ENCODE results near the gene AKAP1.

Gene AKAP1

GRCh38 chr17:57136355-57136754, 51.3 kb downstream of the AKAP1 start:
- H3K36me3 Mint-ChIP-seq (ENCODE audit: low read depth) = no peaks in the 10 kb centered on the region
- H3K9me3 Mint-ChIP-seq = no peaks in the 10 kb centered on the region
- H3K4me3 Mint-ChIP-seq = no peak overlapping the region
- DNase-seq (ENCODE audit: low spot score) = no peak
- H3K27me3 Mint-ChIP-seq (ENCODE audit: low read depth) = peaks cover 2% of the 10 kb centered on the region
- peaks cover 5% of the 10 kb centered on the region for H3K4me1 Mint-ChIP-seq (ENCODE audit: low read depth)
- no peak overlapping the region for H3K27ac Mint-ChIP-seq

- H3K4me3 Mint-ChIP-seq = no peak overlapping the region
- no peak overlapping the region for H3K27ac Mint-ChIP-seq
- DNase-seq (ENCODE audit: low spot score) = no peak
- H3K27me3 Mint-ChIP-seq (ENCODE audit: low read depth) = peaks cover 2% of the 10 kb centered on the region
- H3K4me1 Mint-ChIP-seq (ENCODE audit: low read depth) = peaks cover 5% of the 10 kb centered on the region
- no peaks in the 10 kb centered on the region for H3K36me3 Mint-ChIP-seq (ENCODE audit: low read depth)
- no peaks in the 10 kb centered on the region for H3K9me3 Mint-ChIP-seq
These were observed 53.2 kb downstream of the AKAP1 start for GRCh38 chr17:57138030-57138911.

- Mint-ChIP-seq H3K4me1 (ENCODE audit: low read depth) (peaks cover 5% of the 10 kb centered on the region), H3K27me3 (ENCODE audit: low read depth) (peaks cover 2% of the 10 kb centered on the region), H3K36me3 (ENCODE audit: low read depth) (no peaks in the 10 kb centered on the region), H3K4me3 (no peak overlapping the region), H3K9me3 (no peaks in the 10 kb centered on the region), H3K27ac (no peak overlapping the region)
- no peak for DNase-seq (ENCODE audit: low spot score)
These were observed 54.0 kb downstream of the AKAP1 start for GRCh38 chr17:57138956-57139576.

DNA sequence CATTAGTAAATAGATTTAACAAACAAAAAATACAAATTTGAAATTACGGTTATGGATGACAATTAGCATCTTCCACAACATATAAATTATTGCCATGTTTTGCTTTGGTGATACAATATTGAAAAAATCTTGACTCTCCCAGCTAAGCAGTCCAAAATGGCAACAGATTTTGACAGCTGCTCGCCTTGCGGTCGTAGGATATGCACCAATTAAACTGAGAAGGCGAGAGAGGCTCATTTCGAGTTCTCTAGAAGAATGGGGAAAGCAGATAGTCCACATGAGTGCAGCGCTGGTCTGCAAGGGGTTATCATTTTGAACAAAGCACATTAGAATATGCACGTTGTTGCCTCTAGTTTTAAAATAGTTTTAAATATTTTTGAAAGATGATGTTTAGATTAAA, 55.3 kb downstream of the AKAP1 start:
- DNase-seq (ENCODE audit: low spot score) = no peak
- Mint-ChIP-seq H3K27me3 (ENCODE audit: low read depth) (peaks cover 2% of the 10 kb centered on the region), H3K4me3 (no peak overlapping the region), H3K27ac (no peak overlapping the region), H3K9me3 (no peaks in the 10 kb centered on the region), H3K36me3 (ENCODE audit: low read depth) (no peaks in the 10 kb centered on the region), H3K4me1 (ENCODE audit: low read depth) (peaks cover 5% of the 10 kb centered on the region)

- Mint-ChIP-seq H3K9me3 (no peaks in the 10 kb centered on the region), H3K27ac (no peak overlapping the region), H3K4me1 (ENCODE audit: low read depth) (no peaks in the 10 kb centered on the region), H3K4me3 (no peak overlapping the region), H3K27me3 (ENCODE audit: low read depth) (peaks cover 2% of the 10 kb centered on the region), H3K36me3 (ENCODE audit: low read depth) (no peaks in the 10 kb centered on the region)
- no peak for DNase-seq (ENCODE audit: low spot score)
These were observed 57.9 kb downstream of the AKAP1 start for GRCh38 chr17:57142925-57143324.

DNA sequence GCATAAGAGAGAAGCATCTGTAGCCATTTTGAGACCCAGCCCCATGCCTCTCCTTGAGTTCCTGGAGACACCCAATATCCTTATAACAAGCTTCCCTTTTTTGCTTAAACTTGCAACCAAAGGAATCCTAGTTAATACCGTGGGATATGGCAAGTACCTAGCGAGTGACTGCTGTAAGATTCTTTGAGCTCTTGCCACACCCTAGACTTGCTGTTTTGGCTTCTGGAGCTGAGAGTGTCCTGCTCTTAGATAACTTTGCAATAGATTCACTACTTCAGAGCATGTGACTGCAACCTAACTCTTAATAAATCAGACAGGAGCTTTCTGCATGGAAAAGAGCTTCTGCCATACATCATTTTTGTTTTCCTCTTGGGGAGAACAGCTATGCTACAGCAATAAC, 58.3 kb downstream of the AKAP1 start:
- Mint-ChIP-seq H3K4me1 (ENCODE audit: low read depth) (no peaks in the 10 kb centered on the region), H3K27ac (no peak overlapping the region), H3K4me3 (no peak overlapping the region), H3K27me3 (ENCODE audit: low read depth) (peaks cover 2% of the 10 kb centered on the region), H3K36me3 (ENCODE audit: low read depth) (no peaks in the 10 kb centered on the region), H3K9me3 (no peaks in the 10 kb centered on the region)
- DNase-seq (ENCODE audit: low spot score) = no peak

GRCh38 chr17:57143919-57144318, 58.9 kb downstream of the AKAP1 start:
- Mint-ChIP-seq H3K4me3 (no peak overlapping the region), H3K4me1 (ENCODE audit: low read depth) (no peaks in the 10 kb centered on the region), H3K36me3 (ENCODE audit: low read depth) (no peaks in the 10 kb centered on the region), H3K9me3 (no peaks in the 10 kb centered on the region), H3K27ac (no peak overlapping the region), H3K27me3 (ENCODE audit: low read depth) (peaks cover 2% of the 10 kb centered on the region)
- no peak for DNase-seq (ENCODE audit: low spot score)

DNA sequence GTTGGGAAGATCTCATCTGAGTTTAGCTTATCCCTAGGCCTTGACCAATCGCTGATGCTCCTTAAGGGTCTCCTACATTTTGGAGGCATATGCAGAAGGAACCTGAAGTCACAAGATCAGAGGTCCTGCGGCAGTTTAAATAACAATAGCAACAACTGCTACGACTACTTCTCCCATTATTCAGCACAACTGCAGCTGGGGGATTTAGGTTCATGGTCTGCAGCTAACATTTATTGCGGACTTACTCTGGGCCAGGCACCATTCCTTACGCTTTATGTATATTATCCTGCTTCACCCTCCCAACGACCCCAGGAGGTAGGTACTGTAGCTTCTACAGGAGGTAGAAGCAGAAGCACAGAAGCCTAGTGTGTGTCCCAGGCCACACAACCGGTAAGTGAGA, 59.5 kb downstream of the AKAP1 start:
- no peaks in the 10 kb centered on the region for H3K36me3 Mint-ChIP-seq (ENCODE audit: low read depth)
- no peak overlapping the region for H3K27ac Mint-ChIP-seq
- H3K27me3 Mint-ChIP-seq (ENCODE audit: low read depth) = no peaks in the 10 kb centered on the region
- no peaks in the 10 kb centered on the region for H3K9me3 Mint-ChIP-seq
- H3K4me1 Mint-ChIP-seq (ENCODE audit: low read depth) = no peaks in the 10 kb centered on the region
- no peak overlapping the region for H3K4me3 Mint-ChIP-seq
- DNase-seq (ENCODE audit: low spot score) = no peak

DNA sequence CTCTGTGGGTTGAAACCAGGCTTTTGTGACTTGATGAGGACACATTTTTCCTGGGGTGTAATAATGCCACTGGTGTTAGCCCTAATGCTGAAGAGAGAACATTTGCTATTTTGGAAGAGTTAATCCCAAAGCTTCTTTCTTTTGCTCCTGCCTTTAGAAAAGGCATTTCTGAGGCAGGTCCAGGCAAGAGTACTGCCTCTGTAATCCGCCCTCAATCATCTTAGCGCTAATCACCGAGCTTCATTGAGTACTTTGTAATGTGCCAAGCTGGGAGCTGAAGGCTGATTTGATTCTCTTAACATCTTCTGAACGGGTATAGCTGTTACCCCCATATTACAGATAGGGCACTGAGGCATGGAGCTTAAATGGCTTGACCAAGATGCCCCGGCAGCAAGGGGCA, 60.3 kb downstream of the AKAP1 start:
- H3K27me3 Mint-ChIP-seq (ENCODE audit: low read depth) = no peaks in the 10 kb centered on the region

GRCh38 chr17:57146273-57146672, 61.2 kb downstream of the AKAP1 start:
- DNase-seq (ENCODE audit: low spot score) = no peak
- no peak overlapping the region for H3K27ac Mint-ChIP-seq
- H3K36me3 Mint-ChIP-seq (ENCODE audit: low read depth) = no peaks in the 10 kb centered on the region
- no peaks in the 10 kb centered on the region for H3K4me1 Mint-ChIP-seq (ENCODE audit: low read depth)
- no peaks in the 10 kb centered on the region for H3K9me3 Mint-ChIP-seq
- no peak overlapping the region for H3K4me3 Mint-ChIP-seq
- H3K27me3 Mint-ChIP-seq (ENCODE audit: low read depth) = no peaks in the 10 kb centered on the region

More for the DNA sequence above, 60.3 kb downstream of the AKAP1 start:
- no peak for DNase-seq (ENCODE audit: low spot score)
- Mint-ChIP-seq H3K36me3 (ENCODE audit: low read depth) (no peaks in the 10 kb centered on the region), H3K4me1 (ENCODE audit: low read depth) (no peaks in the 10 kb centered on the region), H3K9me3 (no peaks in the 10 kb centered on the region), H3K27ac (no peak overlapping the region), H3K4me3 (no peak overlapping the region)

GRCh38 chr17:57151798-57152197, 66.8 kb downstream of the AKAP1 start:
- Mint-ChIP-seq H3K27ac (no peak overlapping the region), H3K27me3 (ENCODE audit: low read depth) (no peaks in the 10 kb centered on the region), H3K36me3 (ENCODE audit: low read depth) (no peaks in the 10 kb centered on the region), H3K9me3 (no peaks in the 10 kb centered on the region), H3K4me3 (no peak overlapping the region), H3K4me1 (ENCODE audit: low read depth) (no peaks in the 10 kb centered on the region)
- no peak for DNase-seq (ENCODE audit: low spot score)

DNA sequence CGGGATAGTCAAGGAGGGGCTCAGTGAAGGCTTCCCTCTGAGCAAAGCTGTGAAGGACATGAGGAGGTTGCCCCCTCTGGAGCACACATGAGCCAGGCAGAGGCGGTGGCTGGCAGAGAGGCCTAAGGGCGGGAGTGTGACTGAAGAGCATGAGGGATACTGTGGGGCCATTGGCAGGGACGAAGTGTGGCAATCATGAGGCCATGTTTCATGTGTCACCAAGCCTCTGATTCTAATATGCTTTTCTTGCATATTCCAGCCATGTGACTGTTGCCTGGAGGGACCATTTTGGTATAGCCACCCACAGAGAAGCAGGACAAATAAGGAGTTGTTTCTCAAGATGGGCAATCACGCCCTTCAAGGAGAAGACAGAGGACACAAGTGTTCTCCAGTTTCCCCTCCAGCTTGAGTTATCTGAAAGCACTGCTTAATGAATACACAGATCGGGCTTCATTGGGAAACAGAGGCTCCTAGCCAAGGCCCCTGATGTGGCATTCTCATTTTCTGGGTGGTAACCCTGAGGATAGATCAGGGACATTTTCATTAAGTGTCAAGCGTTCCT, 68.0 kb downstream of the AKAP1 start:
- H3K9me3 Mint-ChIP-seq = no peaks in the 10 kb centered on the region
- H3K27ac Mint-ChIP-seq = no peak overlapping the region
- H3K36me3 Mint-ChIP-seq (ENCODE audit: low read depth) = no peaks in the 10 kb centered on the region
- no peak overlapping the region for H3K4me3 Mint-ChIP-seq
- peaks cover 2% of the 10 kb centered on the region for H3K27me3 Mint-ChIP-seq (ENCODE audit: low read depth)
- H3K4me1 Mint-ChIP-seq (ENCODE audit: low read depth) = no peaks in the 10 kb centered on the region
- no peak for DNase-seq (ENCODE audit: low spot score)

DNA sequence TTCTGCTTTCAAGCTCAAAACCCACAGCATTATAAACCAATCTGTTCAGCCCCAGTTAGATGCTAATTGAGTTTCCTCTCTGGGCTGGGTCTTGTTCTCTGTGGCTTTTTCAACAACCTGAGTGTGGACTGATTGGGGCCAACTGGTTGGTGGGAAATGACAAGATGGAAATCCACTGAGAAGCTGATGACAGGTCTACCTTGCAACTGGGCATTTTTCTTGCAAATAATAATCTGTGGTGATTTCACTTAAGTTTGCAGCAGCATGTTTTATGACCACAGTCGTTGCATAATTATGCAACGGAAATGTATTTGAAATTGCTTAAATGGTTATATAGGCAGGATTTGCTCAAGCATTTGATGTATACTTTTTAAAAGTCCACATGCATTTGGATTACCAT, 69.9 kb downstream of the AKAP1 start:
- Mint-ChIP-seq H3K27ac (no peak overlapping the region), H3K36me3 (ENCODE audit: low read depth) (no peaks in the 10 kb centered on the region), H3K27me3 (ENCODE audit: low read depth) (peaks cover 6% of the 10 kb centered on the region), H3K4me1 (ENCODE audit: low read depth) (no peaks in the 10 kb centered on the region), H3K4me3 (no peak overlapping the region), H3K9me3 (no peaks in the 10 kb centered on the region)
- DNase-seq (ENCODE audit: low spot score) = no peak

DNA sequence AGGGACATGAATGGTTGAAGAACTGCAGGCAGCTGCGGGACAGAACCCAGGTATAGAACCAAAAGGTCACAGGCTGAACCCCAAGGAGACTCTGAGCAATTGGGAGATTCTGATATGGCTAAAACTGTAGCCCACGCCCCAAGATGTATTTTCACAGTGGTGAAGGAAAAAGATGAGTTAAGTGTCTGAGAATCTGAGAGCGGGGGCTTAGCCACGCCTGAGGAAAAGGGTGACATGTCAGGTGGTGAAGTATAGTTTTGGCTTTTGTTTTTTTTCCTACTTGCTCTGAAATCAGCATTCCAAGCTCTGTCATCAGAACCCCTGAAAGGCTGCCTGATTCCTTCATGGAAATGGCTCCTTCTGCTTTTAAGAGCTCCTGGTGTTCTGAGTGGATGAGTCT, 73.3 kb downstream of the AKAP1 start:
- no peak overlapping the region for H3K27ac Mint-ChIP-seq

More for the DNA sequence above, 73.3 kb downstream of the AKAP1 start:
- Mint-ChIP-seq H3K27me3 (ENCODE audit: low read depth) (peaks cover 6% of the 10 kb centered on the region), H3K36me3 (ENCODE audit: low read depth) (no peaks in the 10 kb centered on the region), H3K4me3 (no peak overlapping the region), H3K9me3 (no peaks in the 10 kb centered on the region), H3K4me1 (ENCODE audit: low read depth) (no peaks in the 10 kb centered on the region)
- no peak for DNase-seq (ENCODE audit: low spot score)

All from T-helper 2 cell treated with Interferon-gamma antibody and Interleukin-4, amounts not matched to agents 5 μg/mL and 100 μg/mL, for 36 hours (primary cell).